ENCODE measurements around the gene LPP. TPM values are rescaled to one million over a fixed set of nuclear protein-coding genes. Genes with fewer than 3 reads are reported as not detected.
A peak's percentile ranks its signal among the peaks of the same experiment; 100 is the strongest.

The LPP gene
- total and polyA plus RNA-seq, 8 donors = 23.1 to 220 (median 26.7) TPM

- no peaks in the 10 kb centered on the region for H3K9me3 ChIP-seq
- no peak for ATAC-seq
- H3K36me3 ChIP-seq = no peaks in the 10 kb centered on the region
- H3K27ac ChIP-seq = no peak overlapping the region
- peaks cover 0 to 16% of the 10 kb centered on the region in 2 donors for H3K4me1 ChIP-seq
- no peak for TF ChIP-seq CTCF (IDR thresholded peaks at IDR 0.05)
- H3K4me3 ChIP-seq = no peak overlapping the region
- no peak for DNase-seq
- H3K27me3 ChIP-seq = no peaks in the 10 kb centered on the region
- intact Hi-C loops (cut with DNase I) = no loop called here
Measured at GRCh38 chr3:188148318-188148717, 5.6 kb upstream of the LPP start.

GRCh38 chr3:188149587-188149986, 4.4 kb upstream of the LPP start:
- H3K4me3 ChIP-seq = no peak overlapping the region
- no peak for DNase-seq
- H3K9me3 ChIP-seq = no peaks in the 10 kb centered on the region
- H3K27me3 ChIP-seq = no peaks in the 10 kb centered on the region
- TF ChIP-seq CTCF (IDR thresholded peaks at IDR 0.05) = no peak
- ATAC-seq = no peak
- H3K27ac ChIP-seq = no peak overlapping the region
- intact Hi-C loops (cut with DNase I) = no loop called here
- no peaks in the 10 kb centered on the region for H3K36me3 ChIP-seq
- H3K4me1 ChIP-seq = peaks cover 0 to 19% of the 10 kb centered on the region in 2 donors

GRCh38 chr3:188150982-188151381, 3.0 kb upstream of the LPP start:
- Histone ChIP-seq H3K4me1 (peaks cover 4 to 33% of the 10 kb centered on the region in 2 donors), H3K27ac (no peak overlapping the region), H3K4me3 (no peak overlapping the region), H3K9me3 (no peaks in the 10 kb centered on the region), H3K27me3 (no peaks in the 10 kb centered on the region), H3K36me3 (no peaks in the 10 kb centered on the region)
- intact Hi-C loops (cut with DNase I) = no loop called here
- ATAC-seq (no peak), DNase-seq (no peak)
- TF ChIP-seq CTCF (IDR thresholded peaks at IDR 0.05) = no peak

- Histone ChIP-seq H3K4me1 (peaks cover 4 to 38% of the 10 kb centered on the region in 2 donors), H3K4me3 (no peak overlapping the region), H3K36me3 (no peaks in the 10 kb centered on the region), H3K27ac (peak overlapping the region in 1 of 2 donors; percentile 98), H3K9me3 (no peaks in the 10 kb centered on the region), H3K27me3 (no peaks in the 10 kb centered on the region)
- DNase-seq = no peak
- intact Hi-C loops (cut with DNase I) = no loop called here
- no peak for TF ChIP-seq CTCF (IDR thresholded peaks at IDR 0.05)
- ATAC-seq = no peak
Measured at GRCh38 chr3:188151438-188151837, 2.5 kb upstream of the LPP start.

GRCh38 chr3:188152660-188153436, 1.1 kb upstream of the LPP start:
- no peaks in the 10 kb centered on the region for H3K27me3 ChIP-seq
- intact Hi-C loops (cut with DNase I) = no loop called here
- peaks cover 4 to 52% of the 10 kb centered on the region in 2 donors for H3K4me1 ChIP-seq
- DNase-seq (peak; percentile 36 to 79 (median 48)), ATAC-seq (peak; percentile 33)
- no peaks in the 10 kb centered on the region for H3K36me3 ChIP-seq
- TF ChIP-seq CTCF (IDR thresholded peaks at IDR 0.05) = no peak
- no peaks in the 10 kb centered on the region for H3K9me3 ChIP-seq
- peak overlapping the region; percentile 69 to 85 for H3K4me3 ChIP-seq
- peak overlapping the region; percentile 94 to 98 for H3K27ac ChIP-seq

Measured in left lung (tissue), 10 donors.